ENCODE results near the gene PRRC2A.

The PRRC2A gene

GRCh38 chr6:31640612-31641011 is 20.1 kb downstream of the PRRC2A start:
- no peak for DNase-seq (ENCODE audit: low read depth)
- TF ChIP-seq, protein P1, sequence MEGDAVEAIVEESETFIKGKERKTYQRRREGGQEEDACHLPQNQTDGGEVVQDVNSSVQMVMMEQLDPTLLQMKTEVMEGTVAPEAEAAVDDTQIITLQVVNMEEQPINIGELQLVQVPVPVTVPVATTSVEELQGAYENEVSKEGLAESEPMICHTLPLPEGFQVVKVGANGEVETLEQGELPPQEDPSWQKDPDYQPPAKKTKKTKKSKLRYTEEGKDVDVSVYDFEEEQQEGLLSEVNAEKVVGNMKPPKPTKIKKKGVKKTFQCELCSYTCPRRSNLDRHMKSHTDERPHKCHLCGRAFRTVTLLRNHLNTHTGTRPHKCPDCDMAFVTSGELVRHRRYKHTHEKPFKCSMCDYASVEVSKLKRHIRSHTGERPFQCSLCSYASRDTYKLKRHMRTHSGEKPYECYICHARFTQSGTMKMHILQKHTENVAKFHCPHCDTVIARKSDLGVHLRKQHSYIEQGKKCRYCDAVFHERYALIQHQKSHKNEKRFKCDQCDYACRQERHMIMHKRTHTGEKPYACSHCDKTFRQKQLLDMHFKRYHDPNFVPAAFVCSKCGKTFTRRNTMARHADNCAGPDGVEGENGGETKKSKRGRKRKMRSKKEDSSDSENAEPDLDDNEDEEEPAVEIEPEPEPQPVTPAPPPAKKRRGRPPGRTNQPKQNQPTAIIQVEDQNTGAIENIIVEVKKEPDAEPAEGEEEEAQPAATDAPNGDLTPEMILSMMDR (IDR thresholded peaks at IDR 0.05; ENCODE audit: control insufficient read depth, extremely low read depth, insufficient read depth), result no peak
- H3K4me3 ChIP-seq (ENCODE audit: low read depth, low read length), result no peak overlapping the region

GRCh38 chr6:31641370-31641769 is 20.9 kb downstream of the PRRC2A start:
- DNase-seq (ENCODE audit: low read depth), result no peak
- TF ChIP-seq, protein P1 (IDR thresholded peaks at IDR 0.05; ENCODE audit: control insufficient read depth, extremely low read depth, insufficient read depth), result no peak

DNA sequence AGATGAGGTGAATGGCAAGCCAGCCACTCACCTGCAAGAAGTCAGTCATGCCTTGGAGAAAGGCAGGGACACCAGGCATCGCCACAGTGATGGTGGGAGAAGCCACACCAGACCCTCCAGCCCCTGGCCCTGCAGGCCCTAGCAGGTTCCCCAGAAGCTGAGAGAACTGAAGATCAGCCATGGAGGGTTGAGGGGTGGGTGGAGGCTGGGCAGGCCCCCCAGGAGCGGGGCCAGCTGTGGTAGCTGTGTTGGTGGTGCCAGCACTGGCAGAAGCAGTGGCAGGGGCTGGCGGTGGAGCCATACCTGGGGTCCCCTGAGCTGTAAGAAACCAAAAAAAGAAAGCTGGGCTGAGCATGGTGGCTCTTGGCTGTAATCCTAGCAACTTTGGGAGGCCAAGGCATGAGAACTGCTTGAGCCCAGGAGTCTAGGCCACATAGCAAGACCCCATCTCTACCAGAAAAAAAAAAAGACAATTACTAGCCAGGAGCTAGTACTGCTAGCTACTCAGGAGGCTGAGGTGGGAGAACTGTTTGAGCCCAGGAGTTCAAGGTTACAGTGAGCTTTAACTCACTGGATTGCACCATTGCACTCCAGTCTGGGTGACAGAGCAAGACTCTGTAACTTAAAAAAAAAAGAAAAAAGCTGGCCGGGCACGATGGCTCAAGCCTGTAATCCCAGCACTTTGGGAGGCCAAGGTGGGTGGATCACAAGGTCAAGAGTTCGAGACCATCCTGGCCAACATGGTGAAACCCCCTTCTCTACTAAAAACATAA is 22.5 kb downstream of the PRRC2A start:
- TF ChIP-seq, protein P1 (IDR thresholded peaks at IDR 0.05; ENCODE audit: control insufficient read depth, extremely low read depth, insufficient read depth), result no peak
- DNase-seq (ENCODE audit: low read depth), result no peak
- no peak overlapping the region for H3K4me3 ChIP-seq (ENCODE audit: low read depth, low read length)

More at GRCh38 chr6:31641370-31641769, 20.9 kb downstream of the PRRC2A start:
- no peak overlapping the region for H3K4me3 ChIP-seq (ENCODE audit: low read depth, low read length)

DNA sequence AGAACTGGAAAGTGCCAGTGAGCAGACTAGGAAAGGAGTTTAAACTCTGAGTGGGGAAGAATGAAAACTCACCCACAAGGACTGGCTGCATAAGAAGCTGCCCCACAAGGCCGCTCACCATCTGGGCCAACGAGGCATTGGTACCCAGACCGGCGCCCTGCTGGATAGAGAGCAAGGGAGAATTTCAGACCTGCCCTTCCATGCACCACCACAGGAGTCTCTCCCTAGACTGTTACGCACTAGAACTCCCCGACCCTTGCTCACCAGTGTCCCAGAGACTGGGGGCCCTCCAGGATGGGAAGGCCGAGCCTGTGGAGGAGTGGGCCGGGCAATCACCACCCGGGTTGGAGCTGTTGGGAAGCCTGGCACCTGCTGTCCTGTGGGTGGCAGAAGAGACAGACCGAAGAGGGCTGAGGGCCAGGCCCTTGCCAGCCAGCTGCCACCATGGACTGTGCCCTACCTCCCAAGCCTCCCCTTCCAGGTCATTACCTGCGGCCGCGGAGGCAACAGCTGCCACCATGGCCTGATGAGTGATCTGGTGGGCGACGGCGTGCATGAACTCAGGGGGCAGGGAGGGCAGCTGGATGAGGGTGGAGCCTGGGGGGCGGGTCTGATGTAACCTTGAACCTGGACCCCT is 23.4 kb downstream of the PRRC2A start:
- no peak for DNase-seq (ENCODE audit: low read depth)
- TF ChIP-seq, protein P1 (IDR thresholded peaks at IDR 0.05; ENCODE audit: control insufficient read depth, extremely low read depth, insufficient read depth), result no peak
- H3K4me3 ChIP-seq (ENCODE audit: low read depth, low read length), result no peak overlapping the region

GRCh38 chr6:31645325-31645724 is 24.8 kb downstream of the PRRC2A start:
- TF ChIP-seq, protein P1 (IDR thresholded peaks at IDR 0.05; ENCODE audit: control insufficient read depth, extremely low read depth, insufficient read depth), result no peak
- no peak for DNase-seq (ENCODE audit: low read depth)
- no peak overlapping the region for H3K4me3 ChIP-seq (ENCODE audit: low read depth, low read length)

DNA sequence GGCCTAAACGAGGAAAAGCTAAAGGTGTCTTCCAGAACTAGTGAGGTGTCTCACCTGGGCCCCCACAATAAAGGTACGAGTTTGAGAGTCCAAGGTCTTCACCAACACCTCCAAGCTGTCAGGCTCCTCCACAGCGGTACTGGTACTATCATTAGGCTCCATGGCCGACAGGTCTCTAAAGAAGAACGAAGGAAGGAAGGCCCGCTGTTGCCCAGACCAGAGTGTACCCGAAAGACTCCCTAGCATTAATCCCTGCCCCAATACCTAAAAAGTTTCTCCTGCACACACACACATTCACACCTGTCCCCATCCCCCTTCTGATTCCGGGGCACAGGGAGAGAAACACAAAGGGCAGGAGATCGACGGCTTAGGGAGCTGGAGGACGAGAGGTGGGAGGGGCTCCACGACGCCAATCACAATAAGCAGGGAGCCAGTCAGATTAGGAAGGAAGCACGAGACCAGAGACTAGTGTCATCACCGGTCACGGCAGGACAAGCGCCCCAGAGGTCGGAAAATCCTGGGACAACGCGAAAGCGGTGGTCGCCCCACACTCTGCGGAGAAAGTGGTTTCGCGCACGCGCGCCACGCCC is 31.2 kb downstream of the PRRC2A start:
- peak overlapping the region; percentile 80 for H3K4me3 ChIP-seq (ENCODE audit: low read depth, low read length)
- DNase-seq (ENCODE audit: low read depth), result peak; percentile 77
- TF ChIP-seq, protein P1 (IDR thresholded peaks at IDR 0.05; ENCODE audit: control insufficient read depth, extremely low read depth, insufficient read depth), result no peak

All from LNCaP clone FGC (cell line).